Ectodermal cell (in vitro differentiated cells): ENCODE data around the gene GORASP1.

Source experiments
- H3K27ac ChIP-seq: 2 replicates; pipeline ENCODE4 v1.7.0; 2013; ENCODE audit warnings: mild to moderate bottlenecking, low read depth, low read length; ENCODE audit not compliant: insufficient read depth, poor library complexity, severe bottlenecking
- H3K27me3 ChIP-seq: 2 replicates; pipeline ENCODE4 v1.7.0; 2013; ENCODE audit warnings: mild to moderate bottlenecking, low read length; ENCODE audit not compliant: insufficient read depth, control insufficient read depth, poor library complexity, severe bottlenecking
- H3K36me3 ChIP-seq: one replicate; pipeline ENCODE4 v1.7.0; 2013; ENCODE audit warnings: low read length; ENCODE audit not compliant: control insufficient read depth, insufficient read depth
- H3K4me1 ChIP-seq: one replicate; pipeline ENCODE4 v1.7.0; 2013; ENCODE audit warnings: low read length; ENCODE audit not compliant: control insufficient read depth, insufficient read depth
- H3K4me3 ChIP-seq: 2 replicates; pipeline ENCODE4 v1.7.0; 2013; ENCODE audit warnings: low read depth, low read length, control low read depth; ENCODE audit not compliant: insufficient read depth
- H3K9me3 ChIP-seq: 2 replicates; pipeline ENCODE4 v1.7.0; 2013; ENCODE audit warnings: mild to moderate bottlenecking, low read length, moderate library complexity; ENCODE audit not compliant: control insufficient read depth
- WGBS, 2 experiments: methylation state at CpG; one replicate each; pipeline ENCODE4 v1.1.7; 2013; ENCODE audit warnings: missing lambda C conversion rate in 2 of 2; 5-methylcytosine and 5-hydroxymethylcytosine counted together

GORASP1 gene

GRCh38 chr3:39102504-39103323 is 4.7 kb downstream of the GORASP1 start:
- Histone ChIP-seq H3K27ac (no peak overlapping the region), H3K9me3 (no peaks in the 10 kb centered on the region), H3K36me3 (peaks cover 22% of the 10 kb centered on the region), H3K27me3 (peaks cover 7% of the 10 kb centered on the region), H3K4me3 (no peak overlapping the region), H3K4me1 (peaks cover 8% of the 10 kb centered on the region)
- 95% methylated on average over 8 of the region's 8 CpGs for WGBS, 2 experiments

- H3K4me1 ChIP-seq, result peaks cover 5% of the 10 kb centered on the region
- WGBS, 2 experiments, result 88 to 91% methylated on average over 5 of the region's 5 CpGs
- H3K27me3 ChIP-seq, result peaks cover 3% of the 10 kb centered on the region
- no peaks in the 10 kb centered on the region for H3K9me3 ChIP-seq
- no peak overlapping the region for H3K27ac ChIP-seq
- H3K36me3 ChIP-seq, result peaks cover 30% of the 10 kb centered on the region
- H3K4me3 ChIP-seq, result no peak overlapping the region
Measured at GRCh38 chr3:39101022-39101689, 6.3 kb downstream of the GORASP1 start.

- Histone ChIP-seq H3K4me1 (no peaks in the 10 kb centered on the region), H3K4me3 (no peak overlapping the region), H3K27ac (no peak overlapping the region), H3K9me3 (no peaks in the 10 kb centered on the region), H3K27me3 (no peaks in the 10 kb centered on the region), H3K36me3 (peaks cover 36% of the 10 kb centered on the region)
- WGBS, 2 experiments, result 92 to 94% methylated on average over 9 of the region's 9 CpGs
Measured at GRCh38 chr3:39100500-39100886, 6.9 kb downstream of the GORASP1 start.

GRCh38 chr3:39099738-39100499 is 7.5 kb downstream of the GORASP1 start:
- H3K27me3 ChIP-seq, result no peaks in the 10 kb centered on the region
- H3K9me3 ChIP-seq, result no peaks in the 10 kb centered on the region
- peaks cover 40% of the 10 kb centered on the region for H3K36me3 ChIP-seq
- no peaks in the 10 kb centered on the region for H3K4me1 ChIP-seq
- no peak overlapping the region for H3K4me3 ChIP-seq
- 83 to 96% methylated on average over 2 of the region's 2 CpGs for WGBS, 2 experiments
- H3K27ac ChIP-seq, result no peak overlapping the region

GRCh38 chr3:39099242-39099641 is 8.2 kb downstream of the GORASP1 start:
- Histone ChIP-seq H3K27ac (no peak overlapping the region), H3K36me3 (peaks cover 40% of the 10 kb centered on the region), H3K27me3 (no peaks in the 10 kb centered on the region), H3K4me1 (no peaks in the 10 kb centered on the region), H3K9me3 (no peaks in the 10 kb centered on the region), H3K4me3 (no peak overlapping the region)
- WGBS, 2 experiments, result 90 to 100% methylated on average over 1 of the region's 1 CpG

- Histone ChIP-seq H3K27ac (no peak overlapping the region), H3K4me1 (no peaks in the 10 kb centered on the region), H3K4me3 (no peak overlapping the region), H3K36me3 (peaks cover 44% of the 10 kb centered on the region), H3K27me3 (no peaks in the 10 kb centered on the region), H3K9me3 (no peaks in the 10 kb centered on the region)
- 95 to 96% methylated on average over 8 of the region's 8 CpGs for WGBS, 2 experiments
Measured at GRCh38 chr3:39098473-39099000, 8.9 kb downstream of the GORASP1 start.

GRCh38 chr3:39097716-39098472 is 9.5 kb downstream of the GORASP1 start:
- Histone ChIP-seq H3K27ac (no peak overlapping the region), H3K4me3 (no peak overlapping the region), H3K36me3 (peaks cover 46% of the 10 kb centered on the region), H3K4me1 (no peaks in the 10 kb centered on the region), H3K9me3 (no peaks in the 10 kb centered on the region), H3K27me3 (no peaks in the 10 kb centered on the region)
- WGBS, 2 experiments, result 94 to 97% methylated on average over 8 of the region's 8 CpGs

GRCh38 chr3:39096775-39097174 is 10.7 kb downstream of the GORASP1 start:
- H3K36me3 ChIP-seq, result peaks cover 57% of the 10 kb centered on the region

GRCh38 chr3:39095778-39096177 is 11.6 kb downstream of the GORASP1 start:
- Histone ChIP-seq H3K4me1 (no peaks in the 10 kb centered on the region), H3K36me3 (peaks cover 58% of the 10 kb centered on the region), H3K27me3 (no peaks in the 10 kb centered on the region), H3K9me3 (no peaks in the 10 kb centered on the region), H3K4me3 (no peak overlapping the region), H3K27ac (no peak overlapping the region)
- 89 to 97% methylated on average over 3 of the region's 3 CpGs for WGBS, 2 experiments

More at GRCh38 chr3:39096775-39097174, 10.7 kb downstream of the GORASP1 start:
- Histone ChIP-seq H3K27ac (peak overlapping the region; percentile 53), H3K27me3 (no peaks in the 10 kb centered on the region), H3K4me3 (no peak overlapping the region), H3K4me1 (no peaks in the 10 kb centered on the region), H3K9me3 (no peaks in the 10 kb centered on the region)
- 73% methylated on average over 3 of the region's 3 CpGs for WGBS, 2 experiments
